ENCODE measurements around the gene CNOT1.

GRCh38 chr16:58651965-58652348, 22.3 kb upstream of the CNOT1 start:
- TF ChIP-seq CTCF (IDR thresholded peaks at IDR 0.05) (no peak), POLR2A (IDR thresholded peaks at IDR 0.05) (no peak)

All from right lobe of liver (tissue), 4 donors.